Stimulated activated CD4-positive, alpha-beta T cell treated with anti-CD3 and anti-CD28 coated beads, Interleukin-1b, Interleukin-23, amount 100 ng/mL, for 4 hours (primary cell): ENCODE data around the gene STON1.
A peak's percentile ranks its signal among the peaks of the same experiment; 100 is the strongest.
"Not testable (repeated sequence)": the region's sequence is repeated elsewhere in the genome, so short reads cannot be mapped to it uniquely, and the experiment has no call there.

Experiments used
- DNase-seq, 2 donors: peaks; one replicate each; pipeline ENCODE4 v3.0.0-alpha.2; 2020; ENCODE audit warnings: low read depth in 2 of 2

Gene STON1

GRCh38 chr2:48530033-48530811 is at the start of gene STON1:
Gene STON1 (plus strand): TSS chr2:48530154. CDS start chr2:48580634, 50,480 bp downstream.
- peak; percentile 14 to 26 for DNase-seq

- DNase-seq: no peak
Observed at GRCh38 chr2:48480526-48480925, 49.4 kb upstream of the STON1 start.

- no peak for DNase-seq
Observed at GRCh38 chr2:48482313-48482712, 47.6 kb upstream of the STON1 start.

GRCh38 chr2:48482769-48483168 is 47.2 kb upstream of the STON1 start:
- no peak for DNase-seq

GRCh38 chr2:48483506-48483905 is 46.4 kb upstream of the STON1 start:
- no peak for DNase-seq

- no peak for DNase-seq
Observed at GRCh38 chr2:48483916-48484315, 46.0 kb upstream of the STON1 start.

- no peak for DNase-seq
Observed at GRCh38 chr2:48488545-48488944, 41.4 kb upstream of the STON1 start.

GRCh38 chr2:48496849-48497248 is 33.1 kb upstream of the STON1 start:
- DNase-seq: no peak

- no peak for DNase-seq
Observed at GRCh38 chr2:48504647-48505327, 25.2 kb upstream of the STON1 start.

GRCh38 chr2:48507111-48507510 is 22.8 kb upstream of the STON1 start:
- DNase-seq: no peak

GRCh38 chr2:48508461-48509124 is 21.4 kb upstream of the STON1 start:
- no peak for DNase-seq

GRCh38 chr2:48510329-48510728 is 19.6 kb upstream of the STON1 start:
- DNase-seq: no peak

- no peak for DNase-seq
Observed at GRCh38 chr2:48511849-48512470, 18.0 kb upstream of the STON1 start.

- DNase-seq: no peak
Observed at GRCh38 chr2:48512571-48512970, 17.4 kb upstream of the STON1 start.

- DNase-seq: no peak
Observed at GRCh38 chr2:48514348-48515003, 15.5 kb upstream of the STON1 start.

- DNase-seq: no peak
Observed at GRCh38 chr2:48515513-48515985, 14.4 kb upstream of the STON1 start.

GRCh38 chr2:48519593-48519992 is 10.4 kb upstream of the STON1 start:
- no peak for DNase-seq

- DNase-seq: not testable (repeated sequence)
Observed at GRCh38 chr2:48524756-48525155, 5.2 kb upstream of the STON1 start.

- no peak for DNase-seq
Observed at GRCh38 chr2:48525269-48525943, 4.5 kb upstream of the STON1 start.

GRCh38 chr2:48527226-48527885 is 2.6 kb upstream of the STON1 start:
- DNase-seq: no peak
